ENCODE measurements around the gene GOLGA6A.
"Not testable (repeated sequence)": the region's sequence is repeated elsewhere in the genome, so short reads cannot be mapped to it uniquely, and the experiment has no call there.

Gene GOLGA6A

GRCh38 chr15:74082450-74082849 lies at the start of gene GOLGA6A:
GOLGA6A (minus strand) TSS chr15:74082550; CDS start chr15:74082509, 41 bp downstream.
- not testable (repeated sequence) for DNase-seq

GRCh38 chr15:74131628-74132413 lies 49.5 kb upstream of the GOLGA6A start:
- DNase-seq: no peak

- DNase-seq: no peak
Observed at GRCh38 chr15:74130849-74131627, 48.7 kb upstream of the GOLGA6A start.

- DNase-seq: no peak
Observed at GRCh38 chr15:74130155-74130848, 48.0 kb upstream of the GOLGA6A start, which contains the start of gene ISLR2. ISLR2 (plus strand) TSS chr15:74130586; CDS start chr15:74132755, 2,169 bp downstream.

GRCh38 chr15:74129586-74130154 lies 47.3 kb upstream of the GOLGA6A start:
- no peak for DNase-seq

GRCh38 chr15:74128785-74129585 lies 46.6 kb upstream of the GOLGA6A start:
- DNase-seq: no peak

- DNase-seq: no peak
Observed at GRCh38 chr15:74127954-74128784, 45.8 kb upstream of the GOLGA6A start.

GRCh38 chr15:74127255-74127953 lies 45.1 kb upstream of the GOLGA6A start:
- peak; percentile 43 for DNase-seq

GRCh38 chr15:74124759-74125158 lies 42.4 kb upstream of the GOLGA6A start:
- DNase-seq: no peak

- no peak for DNase-seq
Observed at GRCh38 chr15:74124196-74124595, 41.8 kb upstream of the GOLGA6A start.

- DNase-seq: no peak
Observed at GRCh38 chr15:74123658-74124057, 41.3 kb upstream of the GOLGA6A start.

GRCh38 chr15:74123131-74123429 lies 40.7 kb upstream of the GOLGA6A start:
- no peak for DNase-seq

GRCh38 chr15:74122403-74123130 lies 40.2 kb upstream of the GOLGA6A start:
- DNase-seq: no peak

- no peak for DNase-seq
Observed at GRCh38 chr15:74121858-74122257, 39.5 kb upstream of the GOLGA6A start.

GRCh38 chr15:74121039-74121438 lies 38.7 kb upstream of the GOLGA6A start:
- no peak for DNase-seq

- no peak for DNase-seq
Observed at GRCh38 chr15:74120426-74120825, 38.1 kb upstream of the GOLGA6A start.

GRCh38 chr15:74109713-74110112 lies 27.4 kb upstream of the GOLGA6A start:
- no peak for DNase-seq

GRCh38 chr15:74108611-74109010 lies 26.3 kb upstream of the GOLGA6A start:
- not testable (repeated sequence) for DNase-seq

- DNase-seq: no peak
Observed at GRCh38 chr15:74108111-74108510, 25.8 kb upstream of the GOLGA6A start.
